Prostate gland (tissue), 2 donors: Measurements from ENCODE around the gene POU4F3. TPM values are rescaled to one million over a fixed set of nuclear protein-coding genes. Genes with fewer than 3 reads are reported as not detected.
A peak's percentile ranks its signal among the peaks of the same experiment; 100 is the strongest.

Experiments
- DNase-seq: peaks from one replicate; pipeline ENCODE4 v3.0.0-alpha.2; 2019; ENCODE audit warnings: low spot score
- H3K27ac ChIP-seq, 2 donors: fragments of 200-600 bp; sonication (generic); 2 replicates each; pipeline ENCODE4 v1.5.1; 2017 to 2019
- H3K27me3 ChIP-seq: fragments of 200-600 bp; sonication (generic); replicated peaks from 2 replicates; pipeline ENCODE4 v1.5.1; 2019; ENCODE audit not compliant: insufficient read depth
- H3K36me3 ChIP-seq, 2 donors: fragments of 200-600 bp; sonication (generic); 1 replicate in 1 of 2; 2 replicates in 1 of 2; pipeline versions ENCODE4 v1.5.1 to v1.8.1; 2017 to 2019
- H3K4me1 ChIP-seq: fragments of 200-600 bp; sonication (generic); replicated peaks from 2 replicates; pipeline ENCODE4 v1.5.1; 2019
- H3K4me3 ChIP-seq, 2 donors: fragments of 200-600 bp; sonication (generic); 2 replicates each; pipeline ENCODE4 v1.5.1; 2017 to 2019
- H3K9me3 ChIP-seq: fragments of 200-600 bp; sonication (generic); 2 replicates; pipeline ENCODE4 v1.5.1; 2017
- CTCF ChIP-seq, 4 experiments: fragments of 200-600 bp in 2 of 4; fragments of 450-650 bp in 2 of 4; sonication (generic) in 2 of 4; IDR thresholded peaks; 1 replicate in 3 of 4; 2 replicates in 1 of 4; pipeline ENCODE4 v1.5.1; 2016 to 2019; ENCODE audit warnings: antibody characterized with exemption in 4 of 4, mild to moderate bottlenecking in 2 of 4, moderate library complexity in 2 of 4
- POLR2A ChIP-seq: fragments of 450-650 bp; IDR thresholded peaks from one replicate; pipeline ENCODE4 v1.6.1; 2016; ENCODE audit warnings: antibody characterized with exemption, mild to moderate bottlenecking
- POLR2AphosphoS5 ChIP-seq: sonication (generic); formaldehyde crosslinking; IDR thresholded peaks from one replicate; pipeline ENCODE4 v1.6.1; 2017; ENCODE audit warnings: antibody characterized with exemption
- WGBS: methylation state at CpG from one replicate; pipeline ENCODE4 v1.1.5; 2018; 5-methylcytosine and 5-hydroxymethylcytosine counted together
- intact Hi-C: fragments of 100-400 bp; cut with DNase I; formaldehyde crosslinking; loops from one replicate; pipeline ENCODE4 v1.14.2; 2022
- total RNA-seq, 2 donors: library from RNA; depleted of rRNA; stranded (reverse); fragments of >200 nt; gene quantifications; one replicate each; pipeline ENCODE4 v1.1.0, GENCODE V29; 2016

POU4F3 gene
- total RNA-seq, 2 donors from 2014 or later: not detected

- Histone ChIP-seq H3K4me3 (no peak overlapping the region), H3K4me1 (no peaks in the 10 kb centered on the region), H3K27me3 (peaks cover 55% of the 10 kb centered on the region), H3K27ac (no peak overlapping the region), H3K36me3 (no peaks in the 10 kb centered on the region), H3K9me3 (no peaks in the 10 kb centered on the region)
- 2% methylated on average over 8 of the region's 8 CpGs for whole genome bisulfite sequencing
- TF ChIP-seq POLR2A: no peak
- TF ChIP-seq CTCF (IDR thresholded peaks at IDR 0.05): no peak
- no peak for TF ChIP-seq POLR2AphosphoS5
- no peak for DNase-seq
- intact Hi-C loops: no loop called here
These were observed 711 bp upstream of the POU4F3 start for GRCh38 chr5:146337928-146338327.

GRCh38 chr5:146339715-146340259 is 1.1 kb downstream of the POU4F3 start:
- Histone ChIP-seq H3K27me3 (peaks cover 67% of the 10 kb centered on the region), H3K36me3 (no peaks in the 10 kb centered on the region), H3K4me3 (no peak overlapping the region), H3K4me1 (no peaks in the 10 kb centered on the region), H3K9me3 (no peaks in the 10 kb centered on the region), H3K27ac (no peak overlapping the region)
- intact Hi-C loops: no loop called here
- 4% methylated on average over 40 of the region's 44 CpGs for WGBS
- no peak for DNase-seq
- no peak for TF ChIP-seq CTCF (IDR thresholded peaks at IDR 0.05)
- TF ChIP-seq POLR2AphosphoS5: no peak
- no peak for TF ChIP-seq POLR2A

GRCh38 chr5:146340260-146341081 is 1.8 kb downstream of the POU4F3 start:
- no peaks in the 10 kb centered on the region for H3K4me1 ChIP-seq
- no peak overlapping the region for H3K27ac ChIP-seq
- H3K4me3 ChIP-seq: no peak overlapping the region
- intact Hi-C loops: no loop called here
- WGBS: 7% methylated on average over 40 of the region's 40 CpGs
- no peaks in the 10 kb centered on the region for H3K9me3 ChIP-seq
- H3K27me3 ChIP-seq: peaks cover 72% of the 10 kb centered on the region
- DNase-seq: peak; percentile 49
- TF ChIP-seq POLR2AphosphoS5 (peak; percentile 9), CTCF (IDR thresholded peaks at IDR 0.05) (no peak)
- H3K36me3 ChIP-seq: no peaks in the 10 kb centered on the region

- Histone ChIP-seq H3K4me3 (no peak overlapping the region), H3K27me3 (peaks cover 74% of the 10 kb centered on the region), H3K9me3 (no peaks in the 10 kb centered on the region), H3K27ac (no peak overlapping the region), H3K36me3 (no peaks in the 10 kb centered on the region), H3K4me1 (no peaks in the 10 kb centered on the region)
- WGBS: 11% methylated on average over 6 of the region's 6 CpGs
- TF ChIP-seq CTCF (IDR thresholded peaks at IDR 0.05): no peak
- TF ChIP-seq POLR2A: no peak
- no peak for TF ChIP-seq POLR2AphosphoS5
- intact Hi-C loops: no loop called here
- no peak for DNase-seq
These were observed 3.2 kb downstream of the POU4F3 start for GRCh38 chr5:146341854-146342253.

DNA sequence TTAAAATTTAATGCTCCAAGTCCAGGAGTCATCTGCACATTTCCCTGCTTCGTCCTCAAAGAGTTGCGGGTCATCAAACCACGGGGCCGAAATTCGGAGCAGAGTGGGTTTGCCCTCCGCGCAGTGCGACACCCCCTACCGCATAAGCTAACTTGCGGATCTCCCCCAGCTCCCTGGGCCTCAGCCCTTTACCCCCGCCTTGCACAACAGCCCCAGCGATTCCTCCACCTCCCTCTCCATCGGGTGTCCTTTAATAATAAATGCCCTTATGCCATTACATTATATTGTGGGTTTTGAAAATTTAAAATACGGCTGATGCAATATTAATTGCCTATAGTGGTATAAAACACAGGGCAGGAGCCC is 3.9 kb downstream of the POU4F3 start:
- no peak for DNase-seq
- Histone ChIP-seq H3K4me3 (no peak overlapping the region), H3K9me3 (no peaks in the 10 kb centered on the region), H3K27ac (no peak overlapping the region), H3K36me3 (no peaks in the 10 kb centered on the region), H3K4me1 (no peaks in the 10 kb centered on the region), H3K27me3 (peaks cover 67% of the 10 kb centered on the region)
- 4% methylated on average over 14 of the region's 14 CpGs for WGBS
- TF ChIP-seq POLR2A (no peak), CTCF (IDR thresholded peaks at IDR 0.05) (no peak)
- intact Hi-C loops: no loop called here
